Karpas-422 (cell line): ENCODE measurements around the gene C19orf44. TPM values are rescaled to one million over a fixed set of nuclear protein-coding genes. Genes with fewer than 3 reads are reported as not detected.

Experiments
- DNase-seq: peaks from one replicate; pipeline ENCODE4 v3.0.0-alpha.2; 2015
- H2AFZ ChIP-seq: fragments of 200-600 bp; sonication (generic); 2 replicates; pipeline ENCODE4 v1.6.1; 2014; ENCODE audit warnings: antibody characterized with exemption, low read length, mixed read lengths
- H3K27ac ChIP-seq: fragments of 200-600 bp; sonication (generic); 2 replicates; pipeline ENCODE4 v1.5.1; 2014; ENCODE audit warnings: mild to moderate bottlenecking, low read length, moderate library complexity
- H3K27me3 ChIP-seq: fragments of 200-600 bp; sonication (generic); 2 replicates; pipeline ENCODE4 v1.6.1; 2014; ENCODE audit warnings: low read length, mixed read lengths
- H3K36me3 ChIP-seq: fragments of 200-600 bp; sonication (generic); 2 replicates; pipeline ENCODE4 v1.6.1; 2014; ENCODE audit warnings: low read length, mixed read lengths; ENCODE audit not compliant: insufficient read depth
- H3K4me1 ChIP-seq: fragments of 200-600 bp; sonication (generic); 2 replicates; pipeline ENCODE4 v1.6.1; 2014; ENCODE audit warnings: mild to moderate bottlenecking, low read length, mixed read lengths
- H3K4me2 ChIP-seq: fragments of 200-600 bp; sonication (generic); 2 replicates; pipeline ENCODE4 v1.6.1; 2014; ENCODE audit warnings: low read length, low read depth, mild to moderate bottlenecking; ENCODE audit not compliant: poor library complexity, severe bottlenecking
- H3K4me3 ChIP-seq: fragments of 200-600 bp; sonication (generic); 2 replicates; pipeline ENCODE4 v1.5.1; 2014; ENCODE audit warnings: mild to moderate bottlenecking, antibody characterized with exemption, low read length, mixed read lengths
- H3K79me2 ChIP-seq: fragments of 200-600 bp; sonication (generic); 2 replicates; pipeline ENCODE4 v1.6.1; 2014; ENCODE audit warnings: mild to moderate bottlenecking, low read length, mixed read lengths
- H3K9ac ChIP-seq: fragments of 200-600 bp; sonication (generic); 2 replicates; pipeline ENCODE4 v1.6.0; 2014; ENCODE audit warnings: low read length
- H3K9me2 ChIP-seq: fragments of 200-600 bp; sonication (generic), shearing (Covaris generic); replicated peaks from 2 replicates; pipeline ENCODE4 v1.6.0; 2014; ENCODE audit warnings: mild to moderate bottlenecking, low read length, moderate library complexity; ENCODE audit not compliant: insufficient read depth
- H3K9me3 ChIP-seq: fragments of 300-700, 200-600 bp; sonication (generic); 2 replicates; pipeline ENCODE4 v1.6.1; 2014; ENCODE audit warnings: low read length, mixed read lengths
- H4K20me1 ChIP-seq: fragments of 200-600 bp; sonication (generic); 2 replicates; pipeline ENCODE4 v1.6.1; 2014; ENCODE audit warnings: mild to moderate bottlenecking, antibody characterized with exemption, low read length, low read depth; ENCODE audit not compliant: insufficient read depth
- small RNA-seq: library from RNA; depleted of rRNA; stranded (forward); fragments of <200 nt; gene quantifications from one replicate; pipeline ENCODE3, GENCODE V24; 2014
- total RNA-seq: library from RNA; depleted of rRNA; stranded (reverse); fragments of >200 nt; shearing (Covaris generic); gene quantifications from 2 replicates; pipeline ENCODE4 v1.2.3, GENCODE V29; 2014; ENCODE audit warnings: low replicate concordance; rRNA removed

The C19orf44 gene
- total RNA-seq, 1 experiment from 2014 or later: 4.7 TPM

- Histone ChIP-seq H3K27me3 (no peaks in the 10 kb centered on the region), H3K9me2 (no peaks in the 10 kb centered on the region), H3K79me2 (peaks cover 58% of the 10 kb centered on the region)
Measured at GRCh38 chr19:16569609-16570320, 73.6 kb downstream of the C19orf44 start.

More at GRCh38 chr19:16569609-16570320, 73.6 kb downstream of the C19orf44 start:
- H3K4me3 ChIP-seq: no peak overlapping the region
- H3K4me2 ChIP-seq: no peak overlapping the region
- H3K9me3 ChIP-seq: no peaks in the 10 kb centered on the region
- no peak overlapping the region for H2AFZ ChIP-seq
- H3K9ac ChIP-seq: no peak overlapping the region; the same call in 1 of the 2 replicates
- H3K36me3 ChIP-seq: peaks cover 35% of the 10 kb centered on the region
- H3K4me1 ChIP-seq: peaks cover 29% of the 10 kb centered on the region
- no peak overlapping the region for H3K27ac ChIP-seq
- no peak for DNase-seq
- H4K20me1 ChIP-seq: peaks cover 24% of the 10 kb centered on the region; the same call in 1 of the 2 replicates

Small RNA genes within 50 kb of the gene (small RNA-seq; reads per million reads assigned to genes)
- not detected for gene RN7SL146P

Other genes with a start within 250 kb of the C19orf44 start
- gene KLF2, start 171.6 kb upstream of the C19orf44 start, total RNA-seq: 0.22 TPM in 1 of 2 replicates, not detected in the other
- 35.9 and 65.5 TPM in 2 replicates for gene EPS15L1, start 24.4 kb upstream of the C19orf44 start, total RNA-seq
- 0.71 TPM in 1 of 2 replicates, not detected in the other for gene CALR3, start 227 bp upstream of the C19orf44 start, total RNA-seq
- 5.9 and 14.9 TPM in 2 replicates for gene CHERP, start 46.0 kb downstream of the C19orf44 start, total RNA-seq
- gene SLC35E1, start 76.0 kb downstream of the C19orf44 start, total RNA-seq: 33.5 and 39.4 TPM in 2 replicates
- gene MED26, start 131.8 kb downstream of the C19orf44 start, total RNA-seq: 15.0 and 23.7 TPM in 2 replicates
- 59.8 and 62.0 TPM in 2 replicates for gene SMIM7, start 163.8 kb downstream of the C19orf44 start, total RNA-seq
- gene TMEM38A, start 164.7 kb downstream of the C19orf44 start, total RNA-seq: 12.9 and 21.2 TPM in 2 replicates
- gene NWD1, start 223.5 kb downstream of the C19orf44 start, total RNA-seq: not detected in 2 replicates